SK-N-SH (cell line): ENCODE data around the gene ZNF827.

Experiments
- CTCF ChIP-seq: fragments of 200-600 bp; sonication (generic); IDR thresholded peaks from 2 replicates; pipeline ENCODE4 v1.6.1; 2017; ENCODE audit warnings: antibody characterized with exemption, mild to moderate bottlenecking, moderate library complexity
- ELF1 ChIP-seq: IDR thresholded peaks from 2 replicates; pipeline ENCODE4 v1.4.0; 2012

DNA sequence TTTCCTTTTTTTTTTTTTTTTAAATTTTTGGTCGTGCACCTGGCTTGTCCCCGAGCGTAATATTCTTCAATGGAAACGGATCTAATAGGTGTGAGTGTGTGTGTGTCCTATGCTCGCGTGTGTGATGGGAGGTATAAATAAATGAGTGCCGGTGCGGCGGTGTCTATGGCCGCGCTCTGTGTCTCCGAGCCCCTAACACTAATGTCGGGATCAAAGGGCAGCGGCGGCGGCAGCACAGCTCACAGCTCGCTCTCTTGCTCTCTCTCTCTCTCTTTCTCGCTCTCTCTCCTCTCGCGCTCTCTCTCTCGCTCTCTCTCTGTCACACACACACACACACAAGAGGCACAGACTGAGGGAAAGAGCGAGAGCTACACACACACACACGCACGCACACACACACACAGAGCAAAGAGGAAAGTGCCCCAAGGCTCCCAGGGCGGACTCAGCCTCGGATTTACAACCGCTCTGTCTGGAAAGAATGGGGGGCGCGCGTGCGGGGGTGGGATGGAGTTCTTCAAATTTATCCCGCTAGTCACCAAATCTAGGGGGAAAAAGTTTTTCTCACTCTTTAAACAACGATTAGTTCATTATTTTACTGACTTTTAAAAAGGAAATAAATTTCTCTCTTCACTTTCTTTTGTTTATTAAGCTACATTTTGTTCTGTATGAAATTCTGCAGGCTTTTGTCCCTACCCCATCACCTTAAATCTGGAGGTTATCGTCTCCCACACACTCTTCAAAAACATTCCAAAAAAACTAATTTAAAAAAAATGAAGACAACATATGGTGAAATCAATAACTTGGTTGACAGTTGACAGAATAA is at the start of gene ZNF827:
- TF ChIP-seq CTCF = no peak
- TF ChIP-seq ELF1 = no peak
